Large intestine (tissue), 12 donors: ENCODE data around the gene OR2V2. TPM values are rescaled to one million over a fixed set of nuclear protein-coding genes. Genes with fewer than 3 reads are reported as not detected.
"Not testable (repeated sequence)": the region's sequence is repeated elsewhere in the genome, so short reads cannot be mapped to it uniquely, and the experiment has no call there.

Source experiments
- DNase-seq, 2 donors: peaks; one replicate each; pipeline versions ENCODE4 v3.0.0 to v3.0.0-alpha.2; 2013
- H3K27ac ChIP-seq: one replicate; pipeline ENCODE4 v1.5.1; 2013; ENCODE audit warnings: low read length
- H3K27me3 ChIP-seq: 2 replicates; pipeline ENCODE4 v1.6.1; 2013; ENCODE audit warnings: low read length; ENCODE audit not compliant: control insufficient read depth, insufficient read depth
- H3K36me3 ChIP-seq: 2 replicates; pipeline ENCODE4 v1.6.1; 2013; ENCODE audit warnings: low read length; ENCODE audit not compliant: control insufficient read depth, insufficient read depth
- H3K4me1 ChIP-seq: one replicate; pipeline ENCODE4 v1.6.1; 2013; ENCODE audit warnings: low read length; ENCODE audit not compliant: control insufficient read depth, insufficient read depth
- H3K4me3 ChIP-seq: one replicate; pipeline ENCODE4 v1.5.1; 2013; ENCODE audit warnings: low read length
- H3K9me3 ChIP-seq: one replicate; pipeline ENCODE4 v1.6.1; 2013; ENCODE audit warnings: mild to moderate bottlenecking, low read depth, low read length, moderate library complexity; ENCODE audit not compliant: control insufficient read depth
- WGBS: methylation state at CpG from one replicate; pipeline ENCODE4 v1.1.5; 2013; ENCODE audit warnings: low lambda C conversion rate; ENCODE audit not compliant: insufficient coverage; 5-methylcytosine and 5-hydroxymethylcytosine counted together
- long read RNA-seq, 11 donors: transcript quantifications; one replicate each; lab custom pipeline, GENCODE V29; 2026
- polyA plus RNA-seq: library from polyadenylated mRNA; unstranded; fragments of 120-200 nt; gene quantifications from one replicate; pipeline ENCODE4 v1.2.1, GENCODE V29; 2013

The OR2V2 gene
- polyA plus RNA-seq, result not detected
- long read RNA-seq, donor 1, result 0 reads
- long read RNA-seq, donor 2, result 0 reads
- long read RNA-seq, donor 3, result 0 reads
- long read RNA-seq, donor 4, result 0 reads
- long read RNA-seq, donor 5, result 0 reads
- long read RNA-seq, donor 6, result 0 reads
- long read RNA-seq, donor 7, result 0 reads
- long read RNA-seq, donor 8, result 0 reads
- long read RNA-seq, donor 9, result 0 reads
- long read RNA-seq, donor 10, result 0 reads
- long read RNA-seq, donor 11, result 0 reads

- not testable (repeated sequence) for H3K27me3 ChIP-seq, H3K27ac ChIP-seq, H3K4me1 ChIP-seq, H3K4me3 ChIP-seq, H3K9me3 ChIP-seq, DNase-seq, H3K36me3 ChIP-seq
- no CpG with 5 or more reads among the region's 7 CpGs for WGBS
These were observed at the start of gene OR2V2 for GRCh38 chr5:181146927-181147636. TSS of gene OR2V2 (plus strand) at chr5:181147586. CDS start at chr5:181154943, 7,357 bp downstream.

GRCh38 chr5:181097759-181098491 lies 49.5 kb upstream of the OR2V2 start:
- H3K9me3 ChIP-seq, H3K36me3 ChIP-seq, H3K4me1 ChIP-seq, H3K27ac ChIP-seq, DNase-seq, H3K4me3 ChIP-seq: not testable (repeated sequence)
- WGBS, result no CpG with 5 or more reads among the region's 56 CpGs
- H3K27me3 ChIP-seq, result peaks cover 24% of the 10 kb centered on the region

GRCh38 chr5:181098762-181099601 lies 48.4 kb upstream of the OR2V2 start:
- H3K27me3 ChIP-seq, result peaks cover 23% of the 10 kb centered on the region
- H3K36me3 ChIP-seq, result no peaks in the 10 kb centered on the region
- H3K4me3 ChIP-seq, result no peak overlapping the region
- H3K27ac ChIP-seq, result no peak overlapping the region
- no peak for DNase-seq
- H3K4me1 ChIP-seq, result no peaks in the 10 kb centered on the region
- no CpG with 5 or more reads among the region's 22 CpGs for WGBS
- H3K9me3 ChIP-seq, result no peaks in the 10 kb centered on the region

GRCh38 chr5:181099602-181100086 lies 47.7 kb upstream of the OR2V2 start:
- Histone ChIP-seq H3K36me3 (no peaks in the 10 kb centered on the region), H3K4me3 (no peak overlapping the region), H3K9me3 (no peaks in the 10 kb centered on the region), H3K27ac (no peak overlapping the region), H3K4me1 (no peaks in the 10 kb centered on the region), H3K27me3 (peaks cover 29% of the 10 kb centered on the region)
- DNase-seq, result no peak
- no CpG with 5 or more reads among the region's 11 CpGs for WGBS

- Histone ChIP-seq H3K4me3 (no peak overlapping the region), H3K4me1 (no peaks in the 10 kb centered on the region), H3K9me3 (no peaks in the 10 kb centered on the region), H3K27me3 (peaks cover 35% of the 10 kb centered on the region), H3K36me3 (no peaks in the 10 kb centered on the region), H3K27ac (no peak overlapping the region)
- DNase-seq, result no peak
- no CpG with 5 or more reads among the region's 62 CpGs for WGBS
These were observed 47.1 kb upstream of the OR2V2 start for GRCh38 chr5:181100121-181100875.

- H3K4me1 ChIP-seq, H3K4me3 ChIP-seq, H3K36me3 ChIP-seq, DNase-seq, H3K9me3 ChIP-seq, H3K27ac ChIP-seq: not testable (repeated sequence)
- peaks cover 43% of the 10 kb centered on the region for H3K27me3 ChIP-seq
- no CpG with 5 or more reads among the region's 54 CpGs for WGBS
These were observed 46.2 kb upstream of the OR2V2 start for GRCh38 chr5:181101030-181101641.

GRCh38 chr5:181101930-181102674 lies 45.3 kb upstream of the OR2V2 start:
- DNase-seq, H3K9me3 ChIP-seq, H3K4me1 ChIP-seq, H3K27ac ChIP-seq, H3K4me3 ChIP-seq, H3K36me3 ChIP-seq: not testable (repeated sequence)
- no CpG with 5 or more reads among the region's 30 CpGs for WGBS
- H3K27me3 ChIP-seq, result peaks cover 51% of the 10 kb centered on the region

- not testable (repeated sequence) for H3K27ac ChIP-seq, H3K36me3 ChIP-seq, H3K9me3 ChIP-seq, H3K4me3 ChIP-seq, H3K4me1 ChIP-seq
- H3K27me3 ChIP-seq, result peaks cover 65% of the 10 kb centered on the region
- peak in 1 of 2 donors; percentile 29 for DNase-seq
- no CpG with 5 or more reads among the region's 5 CpGs for WGBS
These were observed 43.2 kb upstream of the OR2V2 start for GRCh38 chr5:181104259-181104568.
